ENCODE data around the gene TBL1XR1.
"Not testable (repeated sequence)": the region's sequence is repeated elsewhere in the genome, so short reads cannot be mapped to it uniquely, and the experiment has no call there.

The TBL1XR1 gene

DNA sequence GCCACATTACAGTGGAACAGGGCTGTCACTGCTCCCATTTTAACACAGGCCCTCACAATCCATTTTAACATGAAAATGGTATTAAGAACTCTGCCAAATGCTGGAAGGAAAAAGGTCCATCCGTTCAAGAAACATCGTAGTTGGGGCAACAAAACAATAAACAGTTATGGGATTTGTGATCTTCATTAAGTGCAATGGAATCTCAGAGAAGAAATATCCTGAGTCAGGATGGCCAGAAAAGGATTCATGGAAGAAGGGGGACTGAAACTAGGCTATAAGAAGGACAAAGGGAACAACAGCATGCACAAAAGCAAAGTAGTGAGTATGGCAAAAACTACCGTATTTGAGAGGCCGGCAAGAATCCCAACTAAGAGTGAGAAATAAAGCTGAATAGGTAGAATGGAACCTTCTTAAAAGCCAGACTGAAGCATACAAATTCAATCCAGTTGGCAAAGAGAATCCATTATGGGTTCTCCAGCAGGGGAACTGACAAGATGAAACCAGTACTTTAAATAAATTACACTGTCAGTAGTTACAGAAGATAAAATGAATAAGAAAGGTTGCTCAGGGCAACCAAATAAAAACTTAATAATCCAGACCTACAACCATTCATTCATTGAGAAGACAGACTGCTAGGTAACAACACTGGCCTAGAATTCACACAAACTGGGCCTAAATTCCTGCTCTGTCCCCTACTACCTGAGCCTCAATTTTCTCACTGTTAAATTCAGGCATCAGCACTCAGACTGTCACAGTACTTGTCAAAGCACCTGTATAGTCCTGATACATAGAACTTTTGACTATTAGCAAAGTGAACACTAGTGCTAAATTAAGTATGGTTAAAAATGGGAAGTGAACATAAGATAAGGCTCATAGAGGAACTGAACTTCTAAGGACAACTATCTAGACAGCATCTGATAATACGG, 6.3 kb downstream of the TBL1XR1 start:
- no peak overlapping the region for H3K4me3 ChIP-seq (ENCODE audit: low read length)
- peak; percentile 61 for DNase-seq (ENCODE audit: low read depth)
- TF ChIP-seq CTCF (conservative IDR thresholded peaks at IDR 0.05; ENCODE audit: low read length): no peak

GRCh38 chr3:177190184-177190583, 7.1 kb downstream of the TBL1XR1 start:
- not testable (repeated sequence) for DNase-seq (ENCODE audit: low read depth); H3K4me3 ChIP-seq (ENCODE audit: low read length)

DNA sequence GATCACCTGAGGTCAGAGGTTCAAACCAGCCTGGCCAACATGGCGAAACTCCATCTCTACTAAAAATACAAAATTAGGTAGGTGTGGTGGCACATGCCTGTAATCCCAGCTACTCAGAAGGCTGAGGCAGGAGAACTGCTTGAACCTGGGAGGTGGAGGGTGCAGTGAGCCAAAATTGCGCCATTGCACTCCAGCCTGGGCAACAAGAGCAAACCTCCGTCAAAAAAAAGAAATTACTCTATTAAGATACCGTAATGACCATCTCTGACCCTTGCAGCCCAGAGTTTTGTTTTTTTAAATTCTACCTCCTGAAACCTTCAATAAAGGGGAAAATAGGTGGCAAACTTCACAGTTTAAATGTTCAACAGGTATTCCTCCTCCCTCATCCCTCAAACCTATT, 9.0 kb downstream of the TBL1XR1 start:
- not testable (repeated sequence) for DNase-seq (ENCODE audit: low read depth); H3K4me3 ChIP-seq (ENCODE audit: low read length)

GRCh38 chr3:177186306-177186705, 11.0 kb downstream of the TBL1XR1 start:
- TF ChIP-seq CTCF (conservative IDR thresholded peaks at IDR 0.05; ENCODE audit: low read length): no peak
- no peak for DNase-seq (ENCODE audit: low read depth)
- no peak overlapping the region for H3K4me3 ChIP-seq (ENCODE audit: low read length)

DNA sequence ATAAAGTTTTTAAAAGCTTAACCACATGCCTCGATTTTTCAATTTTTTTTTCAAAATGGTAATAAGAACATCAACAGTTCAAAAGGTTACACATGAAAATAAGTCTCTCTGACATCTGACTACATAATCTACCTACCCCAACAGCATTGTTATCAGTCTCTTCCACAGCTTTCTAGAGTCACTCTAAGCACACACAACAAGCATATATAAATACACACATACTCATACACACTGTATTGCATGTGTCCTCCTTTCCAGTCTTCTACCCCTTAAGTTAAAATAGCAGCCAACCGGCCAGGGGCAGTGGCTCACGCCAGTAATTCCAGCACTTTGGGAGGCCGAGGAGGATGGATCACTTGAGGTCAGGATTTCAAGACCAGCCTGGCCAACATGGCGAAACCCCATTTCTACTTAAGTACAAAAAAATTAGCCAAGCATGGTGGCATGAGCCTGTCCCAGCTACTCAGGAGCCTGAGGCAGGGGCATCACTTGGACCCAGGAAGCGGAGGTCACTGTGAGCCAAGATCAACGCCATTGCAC, 12.2 kb downstream of the TBL1XR1 start:
- no peak for TF ChIP-seq CTCF (conservative IDR thresholded peaks at IDR 0.05; ENCODE audit: low read length)
- DNase-seq (ENCODE audit: low read depth): no peak
- no peak overlapping the region for H3K4me3 ChIP-seq (ENCODE audit: low read length)

DNA sequence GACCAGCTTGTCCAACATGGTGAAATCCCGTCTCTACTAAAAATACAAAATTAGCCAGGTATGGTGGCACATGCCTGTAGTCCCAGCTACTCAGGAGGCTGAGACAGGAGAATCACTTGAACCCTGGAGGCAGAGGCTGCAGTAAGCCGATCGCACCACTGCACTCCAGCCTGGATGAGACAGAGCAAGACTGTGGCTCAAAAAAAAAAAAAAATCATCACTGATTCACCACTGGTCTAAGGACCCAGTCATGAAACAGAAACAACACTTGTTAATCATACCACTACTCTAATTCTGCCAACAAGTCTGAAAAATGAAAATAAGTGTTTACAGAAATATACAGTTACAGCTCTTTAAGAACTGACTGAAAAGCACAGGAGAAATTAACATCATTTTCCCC, 12.7 kb downstream of the TBL1XR1 start:
- not testable (repeated sequence) for H3K4me3 ChIP-seq (ENCODE audit: low read length); DNase-seq (ENCODE audit: low read depth)

- peak; percentile 40 for DNase-seq (ENCODE audit: low read depth)
- no peak overlapping the region for H3K4me3 ChIP-seq (ENCODE audit: low read length)
- no peak for TF ChIP-seq CTCF (conservative IDR thresholded peaks at IDR 0.05; ENCODE audit: low read length)
These were observed 14.9 kb downstream of the TBL1XR1 start for GRCh38 chr3:177182352-177182751.

DNA sequence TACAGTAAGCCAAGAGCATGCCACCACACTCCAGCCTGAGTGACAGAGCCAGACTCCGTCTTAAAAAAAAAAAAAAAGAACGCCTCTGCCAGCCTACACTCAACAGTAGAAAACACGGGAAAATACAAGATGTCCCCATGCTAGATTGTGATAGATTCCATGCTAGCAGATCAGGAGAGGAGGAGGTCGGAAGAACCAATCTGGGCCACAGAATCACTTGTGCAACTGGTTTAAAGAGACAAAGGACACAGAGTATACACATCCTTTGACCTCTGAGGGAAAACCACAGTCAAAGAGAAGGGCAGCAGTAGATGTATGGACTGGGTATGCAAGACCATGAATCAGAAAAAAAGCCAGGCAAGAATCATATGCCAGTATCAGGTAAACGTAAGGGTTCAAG, 15.9 kb downstream of the TBL1XR1 start:
- TF ChIP-seq CTCF (conservative IDR thresholded peaks at IDR 0.05; ENCODE audit: low read length): no peak
- DNase-seq (ENCODE audit: low read depth): no peak
- H3K4me3 ChIP-seq (ENCODE audit: low read length): no peak overlapping the region
